HK-2 (cell line): ENCODE results near the gene TMEM184C.

ENCODE experiments used
- DNase-seq: peaks from one replicate; pipeline ENCODE4 v3.0.0-alpha.2; 2018; ENCODE audit not compliant: unreplicated experiment

TMEM184C gene

GRCh38 chr4:147617173-147617840 lies at the start of gene TMEM184C:
TSS of gene TMEM184C (plus strand) at chr4:147617397. CDS start at chr4:147617957, 560 bp downstream.
- DNase-seq: peak; percentile 97

DNA sequence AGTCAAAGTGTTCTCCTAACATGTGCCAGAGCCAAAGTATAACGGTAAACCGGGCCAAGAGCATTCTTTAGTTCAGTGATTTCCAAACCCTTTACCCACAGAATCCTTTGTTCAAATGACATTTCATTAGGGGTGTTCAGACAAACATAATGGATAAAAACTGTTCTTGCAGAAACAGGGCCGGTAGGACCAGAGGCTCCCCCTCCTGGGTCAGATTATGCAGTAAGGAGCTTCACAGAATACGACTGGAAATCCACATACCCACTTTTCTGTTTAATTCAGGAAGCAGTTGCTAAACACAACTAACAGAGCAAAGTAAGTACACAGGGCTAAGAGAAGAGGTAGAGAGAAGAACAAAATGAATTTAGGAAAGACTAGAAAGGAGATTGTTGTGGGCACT lies 46.6 kb upstream of the TMEM184C start:
- no peak for DNase-seq

DNA sequence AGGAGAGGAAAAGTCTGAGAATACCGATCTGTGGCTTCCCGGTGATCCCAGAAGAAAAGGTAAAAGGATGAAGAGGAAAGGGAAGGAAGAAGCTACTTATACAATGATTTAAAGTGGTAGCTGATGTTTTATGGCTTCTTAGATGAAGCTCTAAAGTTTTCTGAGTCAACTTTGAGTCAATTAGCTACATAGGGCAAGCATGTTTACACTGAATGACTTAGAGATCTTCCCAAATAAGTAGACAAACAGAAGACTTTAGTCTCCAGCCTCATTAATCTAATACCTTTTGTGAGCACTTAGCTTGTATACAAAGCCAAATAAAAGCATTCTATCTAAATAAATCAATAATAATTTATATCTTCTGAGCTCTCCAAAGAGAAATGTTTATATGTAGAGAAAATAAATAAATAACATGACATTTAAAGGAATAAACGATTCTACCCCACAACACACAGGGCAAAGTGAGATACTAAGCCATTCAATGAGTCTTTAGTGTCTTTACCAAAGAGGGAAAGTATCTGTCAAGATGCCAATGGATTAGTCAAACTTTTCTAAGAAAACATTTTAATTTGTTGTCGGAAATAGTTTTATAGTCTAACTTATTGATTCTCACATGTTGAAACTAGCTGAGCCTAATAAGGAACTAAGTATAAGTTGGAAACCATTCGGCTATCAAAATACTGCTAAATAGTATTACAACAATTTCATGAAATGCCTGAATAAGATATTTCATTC lies 46.0 kb upstream of the TMEM184C start:
- no peak for DNase-seq

DNA sequence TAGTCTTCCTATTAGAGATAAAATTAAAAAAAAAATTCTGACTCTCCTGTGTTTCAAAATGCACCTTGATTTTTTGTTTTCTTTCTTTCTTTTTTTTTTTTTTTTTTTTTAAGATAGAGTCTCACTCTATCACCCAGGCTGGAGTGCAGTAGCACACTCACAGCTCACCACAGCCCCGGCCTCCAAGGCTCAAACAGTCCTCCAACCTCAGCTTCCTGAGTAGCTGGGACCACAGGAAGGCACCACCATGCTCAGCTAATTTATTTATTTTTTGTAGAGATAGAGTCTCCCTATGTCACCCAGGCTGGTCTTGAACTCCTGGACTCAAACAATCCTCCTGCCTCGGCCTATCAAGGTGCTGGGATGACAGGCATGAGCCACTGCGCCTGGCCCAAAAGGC lies 41.1 kb upstream of the TMEM184C start:
- DNase-seq: no peak

DNA sequence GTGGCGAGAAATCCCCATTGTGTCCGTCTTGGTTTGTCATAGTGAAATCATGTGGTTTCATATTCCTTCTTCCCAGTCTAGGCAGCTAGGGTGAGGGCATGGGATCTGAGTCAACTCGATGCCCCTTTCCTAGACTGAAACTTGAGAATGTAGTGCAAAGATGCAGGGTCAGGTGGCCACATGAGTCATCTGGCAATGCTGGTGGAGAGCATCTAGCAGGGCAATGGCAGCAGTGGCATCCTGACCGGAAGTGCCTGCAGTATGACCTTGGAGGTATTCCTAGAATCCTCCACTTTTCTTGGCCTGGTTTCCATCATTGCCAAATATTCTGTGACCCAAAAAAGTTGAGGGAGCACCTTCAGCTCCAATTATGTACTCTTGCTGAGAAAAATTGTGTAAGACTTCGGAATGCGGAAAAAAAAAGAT lies 39.1 kb upstream of the TMEM184C start:
- peak; percentile 81 for DNase-seq

GRCh38 chr4:147578593-147578992 lies 38.6 kb upstream of the TMEM184C start:
- DNase-seq: no peak

DNA sequence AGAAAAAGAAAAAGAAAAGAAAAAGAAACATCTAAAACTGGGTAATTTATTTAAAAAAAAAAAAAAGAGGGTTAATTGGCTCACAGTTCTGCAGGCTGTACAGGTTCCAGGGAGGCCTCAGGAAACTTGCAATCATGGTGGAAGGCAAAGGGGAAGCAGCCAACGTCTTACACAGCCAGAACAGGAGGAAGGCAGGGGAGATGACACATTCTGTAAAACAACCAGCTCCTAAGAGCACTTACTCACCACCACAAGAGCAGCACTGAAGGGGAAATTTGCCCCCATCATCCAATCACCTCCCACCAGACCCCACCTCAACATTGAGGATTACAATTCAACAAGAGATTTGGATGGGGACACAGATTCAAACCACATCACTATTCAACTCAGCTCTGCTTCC lies 36.8 kb upstream of the TMEM184C start:
- DNase-seq: no peak

GRCh38 chr4:147581606-147582350 lies 35.4 kb upstream of the TMEM184C start:
- no peak for DNase-seq

DNA sequence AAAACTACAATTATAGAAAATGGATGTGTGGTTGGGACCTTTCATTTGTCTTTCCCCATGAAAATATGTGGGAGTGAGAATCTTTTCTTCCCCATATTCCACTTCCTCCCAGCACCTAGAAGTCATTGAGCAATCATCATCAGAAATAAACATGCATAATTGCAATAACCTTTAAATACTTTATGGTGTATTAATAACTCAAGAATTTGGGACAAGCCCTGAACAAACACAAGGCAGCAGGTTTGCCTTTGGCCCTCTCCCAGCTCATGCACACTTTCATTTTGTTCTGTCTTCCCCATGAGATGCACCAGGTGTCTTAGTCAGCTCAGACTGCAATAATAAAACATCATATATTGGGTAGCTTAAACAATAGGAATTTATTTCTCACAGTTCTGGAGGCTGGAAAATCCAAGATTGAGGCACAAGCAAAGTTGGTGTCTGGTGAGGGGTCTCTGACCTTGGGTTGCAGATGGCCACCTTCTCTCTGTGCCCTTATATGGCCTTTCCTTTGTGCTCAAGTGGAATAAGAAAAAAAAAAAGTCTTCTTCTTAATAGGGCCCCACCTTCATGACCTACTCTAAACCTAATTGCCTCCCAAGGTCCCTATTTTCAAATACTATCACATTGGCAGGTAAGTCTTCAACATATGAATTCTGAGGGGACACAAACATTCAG lies 34.7 kb upstream of the TMEM184C start:
- no peak for DNase-seq

DNA sequence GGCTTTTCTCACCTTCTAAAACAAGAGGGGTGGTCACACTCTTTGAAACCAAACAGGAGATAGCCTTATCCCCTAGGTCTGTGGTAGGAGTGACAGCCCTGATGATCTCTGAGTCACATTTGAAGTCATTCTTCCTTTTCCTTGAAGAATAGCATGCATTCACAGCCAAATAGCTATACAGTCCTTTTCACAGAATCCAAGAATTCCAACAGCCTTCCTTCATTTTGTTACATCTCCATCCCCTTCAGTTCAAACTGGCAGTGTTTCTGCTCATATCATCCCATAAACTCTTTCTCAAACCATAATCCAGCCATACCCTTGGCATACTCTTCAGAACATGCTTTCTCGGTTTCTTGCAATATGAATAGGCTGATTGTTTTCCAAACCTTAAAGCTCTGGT lies 33.3 kb upstream of the TMEM184C start:
- DNase-seq: no peak

GRCh38 chr4:147586032-147586431 lies 31.2 kb upstream of the TMEM184C start:
- DNase-seq: no peak

- DNase-seq: no peak
These were observed 30.6 kb upstream of the TMEM184C start for GRCh38 chr4:147586637-147587036.

GRCh38 chr4:147587041-147587440 lies 30.2 kb upstream of the TMEM184C start:
- no peak for DNase-seq

DNA sequence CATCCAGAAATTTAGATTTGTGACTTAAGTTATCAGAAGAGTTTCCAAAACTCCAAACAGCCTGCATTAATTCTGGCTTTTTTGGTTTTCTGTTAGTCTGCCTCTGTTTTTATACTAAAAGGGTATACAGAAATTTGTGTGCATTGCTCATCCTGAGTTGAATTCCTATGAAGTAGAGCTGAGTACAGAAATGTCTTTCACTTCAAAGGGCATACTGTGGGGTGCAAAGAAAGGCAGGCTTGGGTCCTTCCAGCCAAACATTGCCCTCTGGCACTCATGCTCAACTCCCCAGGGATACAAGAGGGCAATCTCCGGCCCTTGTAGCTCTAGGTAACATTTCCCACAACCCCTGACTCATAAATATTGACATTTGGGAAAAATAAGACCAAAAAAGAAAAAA lies 27.6 kb upstream of the TMEM184C start:
- DNase-seq: no peak

GRCh38 chr4:147590249-147590920 lies 26.8 kb upstream of the TMEM184C start:
- DNase-seq: peak; percentile 55

- DNase-seq: no peak
These were observed 26.1 kb upstream of the TMEM184C start for GRCh38 chr4:147591106-147591505.

- DNase-seq: no peak
These were observed 23.1 kb upstream of the TMEM184C start for GRCh38 chr4:147594107-147594506.

- DNase-seq: no peak
These were observed 22.6 kb upstream of the TMEM184C start for GRCh38 chr4:147594578-147594977.

- no peak for DNase-seq
These were observed 20.8 kb upstream of the TMEM184C start for GRCh38 chr4:147596377-147596776.

DNA sequence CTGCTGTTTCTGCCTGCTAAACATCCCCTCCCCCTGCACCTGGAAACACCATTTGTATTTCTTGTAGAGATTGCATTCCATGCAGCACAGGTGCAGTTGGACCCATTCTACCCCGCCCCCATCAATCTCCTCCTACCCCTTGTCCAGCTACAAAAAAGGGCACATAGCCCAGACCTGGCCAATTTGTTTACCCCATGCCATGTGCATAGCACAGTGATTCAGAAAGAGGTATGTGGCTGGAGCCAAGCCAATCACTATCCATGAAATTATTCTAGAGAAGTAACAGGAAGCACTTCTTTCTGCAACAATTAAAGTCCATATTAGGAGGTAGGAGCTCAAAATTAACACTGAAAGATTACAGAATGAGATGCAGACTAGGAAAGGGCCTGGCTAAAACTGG lies 20.2 kb upstream of the TMEM184C start:
- peak; percentile 23 for DNase-seq

DNA sequence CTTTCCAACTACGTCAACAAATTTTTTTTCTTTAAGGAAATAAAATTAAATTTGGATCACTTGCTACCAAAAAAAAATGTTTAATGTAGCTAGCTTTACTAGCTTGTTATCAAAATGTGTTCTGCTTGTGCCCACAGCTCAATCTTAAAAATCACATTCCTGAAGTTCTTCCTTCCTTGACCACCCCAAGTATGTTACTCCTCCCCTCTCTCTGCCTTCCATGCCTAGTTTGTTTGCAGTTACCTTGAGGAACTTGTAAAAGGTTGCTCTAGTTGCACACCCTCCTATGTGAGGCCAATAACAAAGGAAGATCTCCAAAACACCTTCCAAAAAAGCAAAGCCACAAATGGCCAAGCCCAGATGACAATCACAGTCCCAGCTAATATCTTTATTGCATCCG lies 19.6 kb upstream of the TMEM184C start:
- no peak for DNase-seq

GRCh38 chr4:147599206-147599605 lies 18.0 kb upstream of the TMEM184C start:
- no peak for DNase-seq
